ENCODE measurements around the gene USP15. TPM values are rescaled to one million over a fixed set of nuclear protein-coding genes. Genes with fewer than 3 reads are reported as not detected.
A peak's percentile ranks its signal among the peaks of the same experiment; 100 is the strongest.
"Not testable (repeated sequence)": the region's sequence is repeated elsewhere in the genome, so short reads cannot be mapped to it uniquely, and the experiment has no call there.

The USP15 gene
- polyA plus RNA-seq, 4 donors, result 33.9 to 60.8 (median 54.1) TPM

GRCh38 chr12:62328296-62328921, 68.2 kb downstream of the USP15 start:
- WGBS, 3 donors, result 86 to 97% (median 94%) methylated on average over 1 of the region's 1 CpG
- H3K36me3 ChIP-seq (ENCODE audit: control insufficient read depth in 3 of 3, insufficient read depth in 2 of 3, low read depth in 1 of 3, low read length in 3 of 3), result peaks cover 0 to 14% (median 2%) of the 10 kb centered on the region in 3 donors
- H3K9me3 ChIP-seq (ENCODE audit: control insufficient read depth in 2 of 2, insufficient read depth in 1 of 2, low read depth in 1 of 2, low read length in 1 of 2), result no peaks in the 10 kb centered on the region
- H3K4me3 ChIP-seq (ENCODE audit: low read depth in 1 of 3, low read length in 3 of 3), result no peak overlapping the region
- no peaks in the 10 kb centered on the region for H3K4me1 ChIP-seq (ENCODE audit: control insufficient read depth in 3 of 3, insufficient read depth in 2 of 3, low read depth in 1 of 3, low read length in 2 of 3)
- peak; percentile 39 for FAIRE-seq
- no peak overlapping the region for H3K27ac ChIP-seq (ENCODE audit: low read depth in 1 of 3, low read length in 2 of 3)
- DNase-seq, result no peak
- H3K27me3 ChIP-seq (ENCODE audit: control insufficient read depth in 3 of 3, insufficient read depth in 3 of 3, low read length in 3 of 3), result no peaks in the 10 kb centered on the region

DNA sequence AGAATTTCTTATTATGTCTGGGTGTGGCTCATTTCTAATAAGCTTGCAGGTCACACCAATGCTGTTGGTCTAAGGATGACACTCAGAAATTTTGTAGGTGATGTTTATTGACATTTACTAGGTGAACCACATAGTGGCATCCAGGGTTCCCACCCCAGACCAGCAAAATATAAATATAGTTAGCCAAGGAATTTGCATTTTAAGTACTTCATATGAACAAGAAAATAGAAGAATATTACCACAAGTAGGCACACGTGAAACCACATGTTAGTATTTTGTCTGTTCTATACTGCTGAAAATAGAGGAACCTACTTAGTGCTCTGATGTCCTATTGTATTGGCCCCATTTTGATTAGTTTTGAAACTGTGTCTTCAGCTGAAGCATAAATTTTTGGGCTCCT, 71.1 kb downstream of the USP15 start:
- peaks cover 0 to 16% (median 2%) of the 10 kb centered on the region in 3 donors for H3K36me3 ChIP-seq (ENCODE audit: control insufficient read depth in 3 of 3, insufficient read depth in 2 of 3, low read depth in 1 of 3, low read length in 3 of 3)
- H3K4me3 ChIP-seq (ENCODE audit: low read depth in 1 of 3, low read length in 3 of 3), result no peak overlapping the region
- 80 to 93% (median 86%) methylated on average over 1 of the region's 1 CpG for WGBS, 3 donors
- H3K27ac ChIP-seq (ENCODE audit: low read depth in 1 of 3, low read length in 2 of 3), result no peak overlapping the region
- no peak for DNase-seq
- no peaks in the 10 kb centered on the region for H3K9me3 ChIP-seq (ENCODE audit: control insufficient read depth in 2 of 2, insufficient read depth in 1 of 2, low read depth in 1 of 2, low read length in 1 of 2)
- no peaks in the 10 kb centered on the region for H3K27me3 ChIP-seq (ENCODE audit: control insufficient read depth in 3 of 3, insufficient read depth in 3 of 3, low read length in 3 of 3)
- H3K4me1 ChIP-seq (ENCODE audit: control insufficient read depth in 3 of 3, insufficient read depth in 2 of 3, low read depth in 1 of 3, low read length in 2 of 3), result no peaks in the 10 kb centered on the region
- no peak for FAIRE-seq

DNA sequence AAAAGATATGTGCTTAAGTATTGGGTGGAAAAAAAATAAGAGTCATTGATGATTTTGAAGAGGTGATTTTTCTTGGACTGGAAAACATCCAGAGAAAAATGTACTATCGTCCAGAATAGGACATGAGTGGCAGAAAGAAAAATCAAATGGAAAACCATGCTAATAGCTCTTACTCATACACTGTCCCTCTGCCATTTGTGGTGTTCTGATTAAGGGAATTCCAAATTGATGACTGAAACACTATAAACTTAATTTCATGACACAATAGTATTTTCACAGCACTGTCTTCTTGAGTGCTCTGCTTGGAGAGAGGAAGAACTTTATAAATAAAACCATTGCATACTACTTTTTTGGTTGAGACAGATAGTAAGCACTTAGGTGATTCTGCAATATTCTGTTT, 72.4 kb downstream of the USP15 start:
- H3K9me3 ChIP-seq (ENCODE audit: control insufficient read depth in 2 of 2, insufficient read depth in 1 of 2, low read depth in 1 of 2, low read length in 1 of 2), result no peaks in the 10 kb centered on the region
- no peaks in the 10 kb centered on the region for H3K27me3 ChIP-seq (ENCODE audit: control insufficient read depth in 3 of 3, insufficient read depth in 3 of 3, low read length in 3 of 3)
- no peak overlapping the region for H3K4me3 ChIP-seq (ENCODE audit: low read depth in 1 of 3, low read length in 3 of 3)
- no peak for FAIRE-seq
- DNase-seq, result no peak
- WGBS, 3 donors, result 83 to 100% (median 97%) methylated on average over 1 of the region's 1 CpG
- H3K4me1 ChIP-seq (ENCODE audit: control insufficient read depth in 3 of 3, insufficient read depth in 2 of 3, low read depth in 1 of 3, low read length in 2 of 3), result no peaks in the 10 kb centered on the region
- H3K36me3 ChIP-seq (ENCODE audit: control insufficient read depth in 3 of 3, insufficient read depth in 2 of 3, low read depth in 1 of 3, low read length in 3 of 3), result peaks cover 0 to 16% (median 2%) of the 10 kb centered on the region in 3 donors
- no peak overlapping the region for H3K27ac ChIP-seq (ENCODE audit: low read depth in 1 of 3, low read length in 2 of 3)

DNA sequence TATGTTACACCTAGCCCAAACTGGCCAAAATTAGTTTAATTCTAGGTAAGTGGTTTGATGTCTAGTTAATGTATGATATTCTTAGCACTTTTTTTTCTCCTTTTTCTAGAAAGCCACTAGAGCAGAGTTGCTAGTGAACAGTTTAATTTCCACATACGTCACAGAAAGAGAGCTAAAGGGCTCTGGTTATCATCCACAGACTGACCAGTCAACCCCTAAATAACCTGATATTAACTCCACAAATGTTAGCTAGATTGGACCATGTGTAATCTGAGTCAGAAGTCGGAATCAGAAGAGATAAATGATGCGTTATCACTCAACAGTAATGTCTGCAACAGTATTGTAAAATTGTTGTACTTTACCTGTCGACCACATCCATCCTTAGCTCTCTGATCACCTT, 74.9 kb downstream of the USP15 start:
- Histone ChIP-seq H3K27ac (ENCODE audit: low read depth in 1 of 3, low read length in 2 of 3) (no peak overlapping the region), H3K4me3 (ENCODE audit: low read depth in 1 of 3, low read length in 3 of 3) (no peak overlapping the region), H3K9me3 (ENCODE audit: control insufficient read depth in 2 of 2, insufficient read depth in 1 of 2, low read depth in 1 of 2, low read length in 1 of 2) (peaks cover 0 to 2% of the 10 kb centered on the region in 2 donors), H3K4me1 (ENCODE audit: control insufficient read depth in 3 of 3, insufficient read depth in 2 of 3, low read depth in 1 of 3, low read length in 2 of 3) (no peaks in the 10 kb centered on the region), H3K36me3 (ENCODE audit: control insufficient read depth in 3 of 3, insufficient read depth in 2 of 3, low read depth in 1 of 3, low read length in 3 of 3) (peaks cover 0 to 14% (median 2%) of the 10 kb centered on the region in 3 donors), H3K27me3 (ENCODE audit: control insufficient read depth in 3 of 3, insufficient read depth in 3 of 3, low read length in 3 of 3) (no peaks in the 10 kb centered on the region)
- DNase-seq (no peak), FAIRE-seq (no peak)
- WGBS, 3 donors, result 90 to 98% (median 96%) methylated on average over 4 of the region's 4 CpGs

DNA sequence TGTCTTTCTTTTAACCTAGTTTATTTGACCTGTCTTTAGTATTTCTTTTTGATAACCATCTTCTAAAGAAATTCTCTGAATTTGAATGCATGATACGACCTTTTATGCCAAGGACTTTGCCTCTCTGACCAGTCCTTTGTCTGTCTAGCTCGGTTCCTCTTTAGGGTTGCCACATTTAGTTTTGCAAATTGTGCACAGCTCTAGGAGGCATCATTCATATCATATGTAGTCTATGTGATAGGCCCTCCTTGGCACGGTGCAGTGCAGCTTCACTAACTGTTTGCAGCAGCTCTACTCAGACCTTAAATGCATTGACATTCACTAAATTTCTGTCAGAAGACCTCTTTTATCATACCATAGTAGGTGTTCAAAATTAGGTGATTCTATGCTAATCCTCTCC, 75.6 kb downstream of the USP15 start:
- Histone ChIP-seq H3K4me3 (ENCODE audit: low read depth in 1 of 3, low read length in 3 of 3) (no peak overlapping the region), H3K27ac (ENCODE audit: low read depth in 1 of 3, low read length in 2 of 3) (no peak overlapping the region), H3K9me3 (ENCODE audit: control insufficient read depth in 2 of 2, insufficient read depth in 1 of 2, low read depth in 1 of 2, low read length in 1 of 2) (peaks cover 0 to 2% of the 10 kb centered on the region in 2 donors), H3K36me3 (ENCODE audit: control insufficient read depth in 3 of 3, insufficient read depth in 2 of 3, low read depth in 1 of 3, low read length in 3 of 3) (peaks cover 0 to 7% (median 2%) of the 10 kb centered on the region in 3 donors), H3K27me3 (ENCODE audit: control insufficient read depth in 3 of 3, insufficient read depth in 3 of 3, low read length in 3 of 3) (no peaks in the 10 kb centered on the region), H3K4me1 (ENCODE audit: control insufficient read depth in 3 of 3, insufficient read depth in 2 of 3, low read depth in 1 of 3, low read length in 2 of 3) (no peaks in the 10 kb centered on the region)
- WGBS, 3 donors, result 82 to 85% (median 85%) methylated on average over 3 of the region's 3 CpGs
- DNase-seq (no peak), FAIRE-seq (no peak)

DNA sequence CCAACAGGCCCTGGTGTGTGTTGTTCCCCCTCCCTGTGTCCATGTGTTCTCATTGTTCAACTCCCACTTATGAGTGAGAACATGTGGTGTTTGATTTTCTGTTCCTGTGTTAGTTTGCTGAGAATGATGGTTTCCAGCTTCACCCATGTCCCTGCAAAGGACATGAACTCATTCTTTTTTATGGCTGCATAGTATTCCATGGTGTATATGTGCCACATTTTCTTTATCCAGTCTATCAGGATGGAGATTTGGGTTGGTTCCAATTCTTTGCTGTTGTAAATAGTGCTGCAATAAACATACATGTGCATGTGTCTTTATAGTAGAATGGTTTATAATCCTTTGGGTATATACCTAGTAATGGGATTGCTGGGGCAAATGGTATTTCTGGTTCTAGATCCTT, 77.4 kb downstream of the USP15 start:
- H3K4me3 ChIP-seq (ENCODE audit: low read depth in 1 of 3, low read length in 3 of 3); H3K4me1 ChIP-seq (ENCODE audit: control insufficient read depth in 3 of 3, insufficient read depth in 2 of 3, low read depth in 1 of 3, low read length in 2 of 3); DNase-seq; FAIRE-seq; H3K27me3 ChIP-seq (ENCODE audit: control insufficient read depth in 3 of 3, insufficient read depth in 3 of 3, low read length in 3 of 3); H3K27ac ChIP-seq (ENCODE audit: low read depth in 1 of 3, low read length in 2 of 3); H3K9me3 ChIP-seq (ENCODE audit: control insufficient read depth in 2 of 2, insufficient read depth in 1 of 2, low read depth in 1 of 2, low read length in 1 of 2); H3K36me3 ChIP-seq (ENCODE audit: control insufficient read depth in 3 of 3, insufficient read depth in 2 of 3, low read depth in 1 of 3, low read length in 3 of 3): not testable (repeated sequence)

DNA sequence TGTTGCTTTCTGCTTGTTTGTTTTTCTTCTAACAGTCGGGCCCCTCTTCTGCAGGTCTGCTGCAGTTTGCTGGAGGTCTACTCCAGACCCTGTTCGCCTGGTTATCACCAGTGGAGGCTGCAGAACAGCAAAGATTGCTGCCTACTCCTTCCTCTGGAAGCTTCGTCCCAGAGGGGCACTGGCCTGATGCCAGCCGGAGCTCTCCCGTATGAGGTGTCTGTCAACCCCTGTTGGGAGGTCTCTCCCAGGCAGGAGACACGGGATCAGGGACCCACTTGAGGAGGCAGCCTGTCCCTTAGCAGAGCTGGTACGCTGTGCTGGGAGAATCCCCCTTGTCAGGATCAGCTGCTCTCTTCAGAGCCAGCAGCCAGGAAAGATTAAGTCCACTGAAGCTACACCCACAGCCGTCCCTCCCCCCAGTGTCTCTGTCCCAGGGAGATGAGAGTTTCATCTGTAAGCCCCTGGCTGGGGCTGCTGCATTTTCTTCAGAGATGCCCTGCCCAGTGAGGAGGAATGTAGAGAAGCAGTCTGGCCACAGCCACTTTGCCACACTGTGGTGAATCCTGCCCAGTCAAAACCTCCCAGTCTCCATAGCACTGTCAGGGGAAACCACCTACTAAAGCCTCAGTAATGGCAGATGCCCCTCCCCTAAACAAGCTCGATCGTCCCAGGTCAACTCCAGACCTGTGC, 82.6 kb downstream of the USP15 start:
- whole genome bisulfite sequencing, 3 donors, result 95 to 98% (median 97%) methylated on average over 10 of the region's 10 CpGs
- DNase-seq, FAIRE-seq: not testable (repeated sequence)

DNA sequence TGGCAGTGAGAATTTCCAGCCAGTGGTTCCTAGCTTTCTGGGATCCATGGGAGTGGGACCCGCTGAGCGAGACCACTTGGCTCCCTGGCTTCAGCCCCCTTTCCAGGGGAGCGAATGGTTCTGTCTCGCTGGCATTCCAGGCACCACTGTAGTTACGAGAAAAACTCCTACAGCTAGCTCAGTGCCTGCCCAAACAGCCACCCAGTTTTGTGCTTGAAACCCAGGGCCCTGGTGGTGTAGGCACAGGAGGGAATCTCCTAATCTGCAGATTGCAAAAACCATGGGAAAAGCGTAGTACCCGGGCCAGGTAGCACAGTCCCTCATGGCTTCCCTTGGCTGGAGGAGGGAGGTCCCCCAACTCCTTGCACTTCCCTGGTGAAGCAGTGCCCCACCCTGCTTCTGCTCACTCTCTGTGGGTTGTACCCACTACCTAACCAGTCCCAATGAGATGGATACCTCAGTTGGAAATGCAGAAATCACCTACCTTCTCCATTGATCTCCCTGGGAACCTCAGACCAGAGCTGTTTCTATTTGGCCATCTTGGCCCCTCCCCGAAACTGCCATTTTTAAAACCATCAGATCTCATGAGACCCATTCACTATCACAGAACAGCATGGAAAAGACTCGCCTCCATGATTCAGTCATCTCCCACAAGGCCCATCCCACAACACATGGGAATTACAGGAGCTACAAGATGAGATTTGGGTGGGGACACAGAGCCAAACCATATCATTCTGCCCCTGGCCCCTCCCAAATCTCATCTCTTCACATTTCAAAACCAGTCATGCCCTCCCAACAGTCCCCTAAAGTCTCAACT, 83.3 kb downstream of the USP15 start:
- peaks cover 3 to 27% (median 7%) of the 10 kb centered on the region in 3 donors for H3K36me3 ChIP-seq (ENCODE audit: control insufficient read depth in 3 of 3, insufficient read depth in 2 of 3, low read depth in 1 of 3, low read length in 3 of 3)
- FAIRE-seq, result not testable (repeated sequence)
- 98 to 99% (median 98%) methylated on average over 9 of the region's 9 CpGs for WGBS, 3 donors

More for the DNA sequence above, 82.6 kb downstream of the USP15 start:
- H3K4me3 ChIP-seq (ENCODE audit: low read depth in 1 of 3, low read length in 3 of 3); H3K27me3 ChIP-seq (ENCODE audit: control insufficient read depth in 3 of 3, insufficient read depth in 3 of 3, low read length in 3 of 3); H3K4me1 ChIP-seq (ENCODE audit: control insufficient read depth in 3 of 3, insufficient read depth in 2 of 3, low read depth in 1 of 3, low read length in 2 of 3); H3K27ac ChIP-seq (ENCODE audit: low read depth in 1 of 3, low read length in 2 of 3): not testable (repeated sequence)
- Histone ChIP-seq H3K9me3 (ENCODE audit: control insufficient read depth in 2 of 2, insufficient read depth in 1 of 2, low read depth in 1 of 2, low read length in 1 of 2) (peaks cover 0 to 32% of the 10 kb centered on the region in 2 donors), H3K36me3 (ENCODE audit: control insufficient read depth in 3 of 3, insufficient read depth in 2 of 3, low read depth in 1 of 3, low read length in 3 of 3) (peaks cover 3 to 24% (median 7%) of the 10 kb centered on the region in 3 donors)

More for the DNA sequence above, 83.3 kb downstream of the USP15 start:
- H3K4me3 ChIP-seq (ENCODE audit: low read depth in 1 of 3, low read length in 3 of 3); H3K27me3 ChIP-seq (ENCODE audit: control insufficient read depth in 3 of 3, insufficient read depth in 3 of 3, low read length in 3 of 3); DNase-seq; H3K4me1 ChIP-seq (ENCODE audit: control insufficient read depth in 3 of 3, insufficient read depth in 2 of 3, low read depth in 1 of 3, low read length in 2 of 3); H3K27ac ChIP-seq (ENCODE audit: low read depth in 1 of 3, low read length in 2 of 3): not testable (repeated sequence)
- peaks cover 0 to 31% of the 10 kb centered on the region in 2 donors for H3K9me3 ChIP-seq (ENCODE audit: control insufficient read depth in 2 of 2, insufficient read depth in 1 of 2, low read depth in 1 of 2, low read length in 1 of 2)

All from small intestine (tissue), 7 donors.